Suprapubic skin (tissue), 4 donors: ENCODE results near the gene RHOT2.

ENCODE experiments used
- EP300 ChIP-seq: sonication (generic); formaldehyde crosslinking; IDR thresholded peaks from one replicate; pipeline ENCODE4 v1.6.1; 2017; ENCODE audit warnings: antibody characterized with exemption
- POLR2A ChIP-seq, 2 donors: fragments of 450-650 bp; IDR thresholded peaks; one replicate each; pipeline ENCODE4 v1.6.1; 2017; ENCODE audit warnings: antibody characterized with exemption in 2 of 2, mild to moderate bottlenecking in 2 of 2, moderate library complexity in 2 of 2
- POLR2AphosphoS5 ChIP-seq, 3 donors: sonication (generic); formaldehyde crosslinking; IDR thresholded peaks; one replicate each; pipeline ENCODE4 v1.6.1; 2017; ENCODE audit warnings: antibody characterized with exemption in 3 of 3
- TF ChIP-seq, protein P1 (sequence below), 2 donors: fragments of 200-600 bp in 1 of 2; fragments of 450-650 bp in 1 of 2; sonication (generic) in 1 of 2; IDR thresholded peaks; one replicate each; pipeline ENCODE4 v1.5.1; 2016 to 2019; ENCODE audit warnings: antibody characterized with exemption in 2 of 2, mild to moderate bottlenecking in 1 of 2, moderate library complexity in 1 of 2

DNA sequence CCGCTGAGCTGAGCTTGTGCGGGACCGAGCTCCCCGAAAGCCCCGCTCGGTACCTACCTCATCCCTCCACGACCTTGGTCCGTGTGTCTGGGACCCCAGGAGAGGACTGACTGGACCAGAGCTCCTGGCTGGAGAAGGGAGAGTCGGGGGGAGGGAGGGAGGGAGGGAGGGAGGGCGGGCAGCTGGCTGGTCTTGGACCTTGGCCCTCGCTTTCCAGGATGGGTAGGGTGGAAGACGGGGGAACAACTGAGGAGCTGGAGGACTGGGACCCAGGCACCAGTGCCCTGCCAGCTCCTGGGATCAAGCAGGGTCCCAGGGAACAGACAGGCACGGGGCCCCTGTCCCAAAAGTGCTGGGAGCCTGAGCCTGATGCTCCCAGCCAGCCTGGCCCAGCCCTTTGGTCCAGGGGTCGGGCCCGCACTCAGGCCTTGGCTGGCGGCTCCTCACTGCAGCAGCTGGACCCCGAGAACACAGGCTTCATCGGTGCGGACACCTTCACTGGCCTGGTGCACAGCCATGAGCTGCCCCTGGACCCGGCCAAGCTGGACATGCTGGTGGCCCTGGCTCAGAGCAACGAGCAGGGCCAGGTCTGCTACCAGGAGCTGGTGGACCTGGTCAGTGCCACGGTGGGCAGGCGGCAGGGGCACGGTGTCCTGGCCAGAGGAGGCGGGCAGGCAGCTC lies 8.1 kb downstream of the RHOT2 start:
- TF ChIP-seq, protein P1, sequence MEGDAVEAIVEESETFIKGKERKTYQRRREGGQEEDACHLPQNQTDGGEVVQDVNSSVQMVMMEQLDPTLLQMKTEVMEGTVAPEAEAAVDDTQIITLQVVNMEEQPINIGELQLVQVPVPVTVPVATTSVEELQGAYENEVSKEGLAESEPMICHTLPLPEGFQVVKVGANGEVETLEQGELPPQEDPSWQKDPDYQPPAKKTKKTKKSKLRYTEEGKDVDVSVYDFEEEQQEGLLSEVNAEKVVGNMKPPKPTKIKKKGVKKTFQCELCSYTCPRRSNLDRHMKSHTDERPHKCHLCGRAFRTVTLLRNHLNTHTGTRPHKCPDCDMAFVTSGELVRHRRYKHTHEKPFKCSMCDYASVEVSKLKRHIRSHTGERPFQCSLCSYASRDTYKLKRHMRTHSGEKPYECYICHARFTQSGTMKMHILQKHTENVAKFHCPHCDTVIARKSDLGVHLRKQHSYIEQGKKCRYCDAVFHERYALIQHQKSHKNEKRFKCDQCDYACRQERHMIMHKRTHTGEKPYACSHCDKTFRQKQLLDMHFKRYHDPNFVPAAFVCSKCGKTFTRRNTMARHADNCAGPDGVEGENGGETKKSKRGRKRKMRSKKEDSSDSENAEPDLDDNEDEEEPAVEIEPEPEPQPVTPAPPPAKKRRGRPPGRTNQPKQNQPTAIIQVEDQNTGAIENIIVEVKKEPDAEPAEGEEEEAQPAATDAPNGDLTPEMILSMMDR (IDR thresholded peaks at IDR 0.05), result no peak
- no peak for TF ChIP-seq EP300
- TF ChIP-seq POLR2A (IDR thresholded peaks at IDR 0.05), result no peak
- TF ChIP-seq POLR2AphosphoS5 (IDR thresholded peaks at IDR 0.05), result no peak
